Activated CD4-positive, CD25-positive, alpha-beta regulatory T cell treated with anti-CD3 and anti-CD28 coated beads, Interleukin-2, amount 50 U/mL, for 72 hours (primary cell): ENCODE data around the gene PHKG2.

Source experiments
- DNase-seq: peaks from one replicate; pipeline ENCODE4 v3.0.0; 2021

The PHKG2 gene

DNA sequence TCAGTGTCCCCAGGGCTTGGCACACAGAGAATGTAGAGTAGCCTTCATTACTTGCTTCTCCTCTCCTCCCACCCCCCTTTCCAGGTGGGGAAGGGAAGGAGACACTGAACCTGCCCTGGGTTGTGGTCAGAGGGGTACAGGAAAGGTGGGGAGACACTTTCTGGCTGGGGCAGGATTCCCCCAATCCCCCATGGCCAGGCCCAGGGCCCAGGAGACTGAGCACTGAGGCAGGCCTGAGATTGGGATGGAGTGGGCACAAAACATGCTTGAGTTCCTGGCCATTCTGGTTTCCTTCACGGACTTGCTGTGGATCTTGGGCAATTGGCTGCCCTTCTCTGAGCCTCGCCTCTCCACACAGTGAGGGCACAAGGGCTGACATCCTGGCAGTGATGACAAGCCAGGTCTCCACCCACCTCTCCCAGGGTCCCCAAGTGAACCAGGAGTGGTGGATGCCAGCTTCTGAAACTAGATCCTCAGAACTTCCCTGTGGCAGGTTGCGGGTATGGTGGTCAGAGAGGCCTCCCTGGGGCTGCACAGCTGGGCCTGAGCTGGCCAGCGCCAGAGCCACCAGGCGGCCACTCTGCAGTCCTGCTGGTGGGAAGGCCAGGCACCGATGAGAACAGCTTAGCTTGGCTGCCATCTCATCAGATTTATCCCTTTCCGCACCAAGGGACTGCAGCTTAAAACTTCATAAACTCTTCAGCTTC, 29.5 kb downstream of the PHKG2 start:
- DNase-seq: no peak

- DNase-seq: no peak
Measured at GRCh38 chr16:30778549-30779244, 30.5 kb downstream of the PHKG2 start.

GRCh38 chr16:30779596-30779995, 31.4 kb downstream of the PHKG2 start:
- no peak for DNase-seq

GRCh38 chr16:30780021-30780420, 31.8 kb downstream of the PHKG2 start:
- no peak for DNase-seq

DNA sequence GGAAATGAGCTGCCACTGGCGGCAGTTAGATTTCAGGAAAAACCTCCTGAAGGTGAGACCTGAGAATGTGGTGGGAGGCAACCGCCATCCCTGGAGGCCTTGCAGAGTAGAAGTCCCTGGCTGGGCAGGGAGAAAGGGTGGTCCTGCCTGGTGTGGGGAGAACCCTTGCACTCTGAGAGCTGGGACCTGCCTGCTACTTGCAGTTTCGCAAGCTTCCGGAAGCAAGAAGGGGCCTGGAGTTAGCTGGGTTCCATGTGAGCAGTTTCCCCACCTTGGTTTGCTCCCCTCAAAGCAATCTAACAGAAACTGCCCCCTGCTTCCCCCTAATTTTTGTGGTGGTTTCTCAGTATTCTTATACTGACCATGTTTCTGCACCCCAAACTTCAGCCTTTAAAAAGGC, 32.3 kb downstream of the PHKG2 start:
- no peak for DNase-seq

- no peak for DNase-seq
Measured at GRCh38 chr16:30782486-30783279, 34.5 kb downstream of the PHKG2 start.

DNA sequence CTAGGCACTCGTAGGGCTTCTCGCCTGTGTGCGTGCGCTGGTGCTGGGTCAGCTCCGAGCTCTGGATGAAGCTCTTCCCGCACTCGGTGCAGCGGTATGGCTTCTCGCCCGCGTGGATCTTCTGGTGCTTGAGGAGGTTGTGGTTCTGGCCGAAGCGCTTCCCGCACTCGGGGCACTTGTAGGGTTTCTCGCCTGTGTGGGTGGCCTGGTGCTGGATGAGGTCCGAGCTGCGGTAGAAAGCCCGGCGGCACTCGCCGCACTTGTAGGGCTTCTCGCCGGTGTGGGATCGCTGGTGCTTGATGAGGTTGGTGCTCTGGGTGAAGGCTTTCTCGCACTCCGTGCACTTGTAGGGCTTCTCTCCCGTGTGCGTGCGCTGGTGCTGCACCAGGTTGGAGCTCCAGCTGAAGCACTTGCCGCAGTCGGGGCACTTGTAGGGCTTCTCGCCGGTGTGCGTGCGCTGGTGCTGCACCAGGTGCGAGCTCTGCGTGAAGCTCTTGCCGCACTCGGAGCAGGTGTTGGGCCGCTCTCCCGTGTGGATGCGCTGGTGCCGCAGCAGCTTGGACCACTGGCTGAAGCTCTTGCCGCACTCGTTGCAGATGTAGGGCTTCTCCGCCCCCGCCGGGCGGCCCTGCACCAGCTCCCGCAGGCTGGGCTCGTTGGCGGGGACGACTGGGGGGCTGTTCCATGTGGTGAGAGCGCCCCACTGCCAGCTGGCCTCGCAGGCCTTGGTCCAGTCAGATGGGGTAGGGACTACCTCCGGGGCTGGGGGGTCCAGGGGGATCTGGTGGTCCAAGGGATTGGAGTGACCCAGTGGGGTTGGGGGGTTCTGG, 35.3 kb downstream of the PHKG2 start:
- no peak for DNase-seq

DNA sequence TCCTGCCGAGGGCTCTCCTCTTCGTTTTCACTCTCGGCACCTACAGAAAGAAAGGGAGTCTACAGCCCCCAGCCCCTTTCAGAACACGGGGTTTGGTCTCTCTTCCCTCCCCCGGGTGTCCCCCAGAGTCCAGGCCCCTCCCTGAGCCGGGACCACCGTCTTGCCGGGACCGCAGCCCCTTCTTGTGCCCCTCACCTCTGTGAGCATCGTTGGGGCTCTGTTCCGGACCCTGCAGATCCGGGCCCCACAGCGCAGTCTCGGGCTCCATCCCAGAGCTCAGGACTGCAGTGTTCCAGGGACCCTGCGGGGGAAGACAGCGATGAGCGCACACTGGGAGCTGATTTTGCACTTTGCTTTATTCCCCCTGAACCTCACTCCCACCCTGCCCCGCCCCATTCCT, 36.0 kb downstream of the PHKG2 start:
- DNase-seq: no peak

GRCh38 chr16:30785126-30786106, 37.2 kb downstream of the PHKG2 start:
- no peak for DNase-seq

DNA sequence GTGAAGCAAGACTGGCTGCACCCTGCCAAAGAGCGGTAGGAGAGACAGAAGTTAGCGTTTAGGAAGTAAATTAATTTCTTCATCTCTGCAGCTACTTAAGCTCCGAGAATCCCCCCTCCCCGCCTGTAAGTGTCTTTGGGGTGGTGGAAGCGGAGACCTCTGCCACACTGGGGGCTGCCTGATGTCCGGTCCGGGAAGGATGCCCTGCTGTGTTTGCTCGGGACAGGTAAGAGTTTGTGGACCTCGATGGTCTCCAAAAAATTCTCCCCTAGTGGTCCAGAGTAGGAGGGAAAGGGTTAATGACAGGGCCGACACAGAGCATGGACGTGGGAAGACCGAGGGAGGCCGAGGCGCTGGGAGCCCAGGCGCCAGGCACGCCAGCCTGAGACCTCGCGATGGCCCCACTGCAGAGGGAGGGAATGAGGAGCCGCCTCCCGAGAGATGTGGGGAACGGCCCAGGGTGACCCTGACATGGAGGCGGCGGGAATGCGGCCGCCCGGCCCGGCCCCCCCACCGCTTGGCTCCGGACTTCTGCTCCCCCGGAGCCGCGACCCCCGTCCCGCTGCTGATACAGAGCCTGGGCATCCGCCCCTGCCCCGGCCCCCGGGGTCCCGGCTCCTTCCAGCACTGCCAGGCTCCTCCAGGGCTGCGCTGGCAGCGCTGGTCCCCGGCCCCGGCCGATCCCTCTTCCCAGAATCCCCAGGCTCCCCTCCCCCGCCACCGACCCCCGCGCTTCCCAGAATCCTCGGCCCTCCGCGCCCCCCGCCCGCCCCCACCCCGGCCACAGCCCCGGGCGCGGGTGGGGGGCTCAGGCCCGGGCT, 38.1 kb downstream of the PHKG2 start:
- DNase-seq: no peak

- no peak for DNase-seq
Measured at GRCh38 chr16:30786936-30787612, 38.8 kb downstream of the PHKG2 start, which contains the start of gene ZNF629. TSS of gene ZNF629 (minus strand) at chr16:30787205. CDS start at chr16:30784482, 2,723 bp downstream.

- no peak for DNase-seq
Measured at GRCh38 chr16:30787613-30788378, 39.6 kb downstream of the PHKG2 start.

DNA sequence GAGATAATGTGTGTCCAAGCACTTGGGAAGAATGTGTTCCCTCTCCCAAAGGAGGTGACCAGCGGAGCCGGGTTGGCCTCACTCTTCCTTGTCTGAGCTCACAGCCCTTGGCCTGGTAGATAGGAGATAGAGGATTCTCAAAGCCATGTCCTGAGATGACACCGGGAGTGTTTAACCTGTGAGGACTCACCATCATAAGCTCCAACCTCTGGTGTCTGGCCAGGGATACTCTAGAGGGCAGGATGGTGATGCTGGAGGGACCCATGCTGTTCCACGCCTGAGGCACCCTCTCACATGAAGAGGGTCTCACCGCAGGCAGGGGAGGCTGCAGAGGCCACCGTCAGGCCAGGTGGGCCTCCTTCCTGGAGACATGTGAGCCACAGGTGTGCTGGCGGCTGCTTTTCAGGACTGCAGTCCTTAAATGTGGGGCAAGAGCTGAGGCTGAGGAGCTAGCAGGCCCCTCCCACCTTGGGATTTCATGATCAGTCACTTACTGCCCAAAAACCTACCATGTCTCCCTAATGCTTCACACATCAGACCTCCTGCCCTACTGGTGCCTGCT, 45.4 kb downstream of the PHKG2 start:
- no peak for DNase-seq

DNA sequence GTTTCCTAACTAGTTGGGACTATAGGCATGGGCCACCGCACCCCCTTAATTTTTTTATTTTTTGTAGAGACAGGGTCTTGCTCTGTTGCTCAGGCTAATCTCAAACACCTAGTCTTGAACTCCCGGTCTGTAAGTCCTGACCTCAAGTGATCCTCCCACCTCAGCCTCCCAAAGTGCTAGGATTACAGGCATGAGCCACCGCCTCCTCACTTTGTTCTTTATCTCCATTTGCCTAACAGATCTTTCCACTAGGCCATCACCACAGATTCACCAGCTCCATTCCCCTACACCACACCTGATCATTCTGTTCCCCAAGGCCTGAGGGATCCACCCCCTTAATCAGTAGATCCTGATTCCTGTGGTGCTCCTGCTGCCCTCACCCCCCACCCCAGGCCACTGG, 46.4 kb downstream of the PHKG2 start:
- no peak for DNase-seq

DNA sequence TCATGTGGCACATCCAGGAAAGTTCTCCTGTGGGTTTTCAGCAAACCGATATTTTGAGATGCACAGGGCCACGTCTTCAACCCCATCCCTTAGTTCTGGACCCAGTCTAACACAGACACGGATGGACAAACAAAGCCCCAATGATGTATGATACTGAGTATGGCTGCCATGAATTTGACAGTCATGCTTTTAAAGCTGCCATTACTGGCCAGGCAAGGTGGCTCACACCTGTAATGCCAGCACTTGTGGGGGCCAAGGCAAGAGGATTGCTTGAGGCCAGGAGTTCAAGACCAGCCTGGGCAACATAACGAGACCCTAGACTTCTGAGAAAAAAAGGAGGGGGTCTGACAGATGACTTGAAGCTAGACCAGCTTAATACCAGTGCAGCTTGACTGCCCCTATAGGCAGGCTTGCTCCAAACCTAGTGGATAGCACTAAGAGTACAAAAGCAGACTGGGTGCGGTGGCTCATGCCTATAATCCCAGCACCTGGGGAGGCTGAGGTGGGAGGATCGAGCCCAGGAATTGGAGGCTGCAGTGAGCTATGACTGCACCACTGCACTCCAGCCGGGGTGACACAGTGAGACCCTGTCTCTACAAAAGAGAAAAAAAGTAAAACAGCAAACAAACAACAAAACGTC, 49.6 kb downstream of the PHKG2 start:
- DNase-seq: no peak
